ENCODE data around the gene PAK2.

DNA sequence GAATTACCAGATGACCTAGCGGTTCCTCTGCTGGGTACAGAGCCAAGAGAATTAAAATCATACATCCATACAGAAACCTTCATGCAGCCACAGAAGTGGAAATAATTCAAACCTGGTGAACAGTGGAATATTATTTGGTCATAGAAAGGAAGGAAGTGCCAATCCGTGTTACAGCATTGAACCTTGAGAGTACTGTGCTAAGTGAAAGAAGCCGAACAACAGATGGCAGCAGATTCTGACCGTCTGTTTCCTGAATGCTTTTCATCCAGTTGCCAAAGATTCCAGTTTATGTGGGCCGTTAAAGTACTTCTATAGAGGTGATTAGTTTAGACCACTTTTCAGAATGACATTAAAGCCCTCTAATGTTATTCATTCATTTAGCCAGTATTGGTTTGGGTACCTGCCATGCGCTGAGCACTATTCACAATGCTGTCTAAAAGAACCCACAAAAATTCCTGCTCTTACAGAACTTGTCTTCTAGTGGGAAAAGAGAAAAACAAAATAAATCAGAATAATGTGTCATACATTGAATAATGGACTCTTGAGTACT lies 82.2 kb downstream of the PAK2 start:
- TF ChIP-seq, protein P1, sequence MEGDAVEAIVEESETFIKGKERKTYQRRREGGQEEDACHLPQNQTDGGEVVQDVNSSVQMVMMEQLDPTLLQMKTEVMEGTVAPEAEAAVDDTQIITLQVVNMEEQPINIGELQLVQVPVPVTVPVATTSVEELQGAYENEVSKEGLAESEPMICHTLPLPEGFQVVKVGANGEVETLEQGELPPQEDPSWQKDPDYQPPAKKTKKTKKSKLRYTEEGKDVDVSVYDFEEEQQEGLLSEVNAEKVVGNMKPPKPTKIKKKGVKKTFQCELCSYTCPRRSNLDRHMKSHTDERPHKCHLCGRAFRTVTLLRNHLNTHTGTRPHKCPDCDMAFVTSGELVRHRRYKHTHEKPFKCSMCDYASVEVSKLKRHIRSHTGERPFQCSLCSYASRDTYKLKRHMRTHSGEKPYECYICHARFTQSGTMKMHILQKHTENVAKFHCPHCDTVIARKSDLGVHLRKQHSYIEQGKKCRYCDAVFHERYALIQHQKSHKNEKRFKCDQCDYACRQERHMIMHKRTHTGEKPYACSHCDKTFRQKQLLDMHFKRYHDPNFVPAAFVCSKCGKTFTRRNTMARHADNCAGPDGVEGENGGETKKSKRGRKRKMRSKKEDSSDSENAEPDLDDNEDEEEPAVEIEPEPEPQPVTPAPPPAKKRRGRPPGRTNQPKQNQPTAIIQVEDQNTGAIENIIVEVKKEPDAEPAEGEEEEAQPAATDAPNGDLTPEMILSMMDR (IDR thresholded peaks at IDR 0.05), result no peak
- TF ChIP-seq EP300 (IDR thresholded peaks at IDR 0.05) (no peak), POLR2AphosphoS5 (IDR thresholded peaks at IDR 0.05) (no peak)
